Activated effector memory CD4-positive, alpha-beta T cell treated with anti-CD3 and anti-CD28 coated beads, Interleukin-2, amount 50 U/mL, for 16 hours (primary cell): ENCODE data around the gene TICAM1.
"Not testable (repeated sequence)": the region's sequence is repeated elsewhere in the genome, so short reads cannot be mapped to it uniquely, and the experiment has no call there.

Experiments
- DNase-seq: peaks from one replicate; pipeline ENCODE4 v3.0.0-alpha.2; 2020

Gene TICAM1

DNA sequence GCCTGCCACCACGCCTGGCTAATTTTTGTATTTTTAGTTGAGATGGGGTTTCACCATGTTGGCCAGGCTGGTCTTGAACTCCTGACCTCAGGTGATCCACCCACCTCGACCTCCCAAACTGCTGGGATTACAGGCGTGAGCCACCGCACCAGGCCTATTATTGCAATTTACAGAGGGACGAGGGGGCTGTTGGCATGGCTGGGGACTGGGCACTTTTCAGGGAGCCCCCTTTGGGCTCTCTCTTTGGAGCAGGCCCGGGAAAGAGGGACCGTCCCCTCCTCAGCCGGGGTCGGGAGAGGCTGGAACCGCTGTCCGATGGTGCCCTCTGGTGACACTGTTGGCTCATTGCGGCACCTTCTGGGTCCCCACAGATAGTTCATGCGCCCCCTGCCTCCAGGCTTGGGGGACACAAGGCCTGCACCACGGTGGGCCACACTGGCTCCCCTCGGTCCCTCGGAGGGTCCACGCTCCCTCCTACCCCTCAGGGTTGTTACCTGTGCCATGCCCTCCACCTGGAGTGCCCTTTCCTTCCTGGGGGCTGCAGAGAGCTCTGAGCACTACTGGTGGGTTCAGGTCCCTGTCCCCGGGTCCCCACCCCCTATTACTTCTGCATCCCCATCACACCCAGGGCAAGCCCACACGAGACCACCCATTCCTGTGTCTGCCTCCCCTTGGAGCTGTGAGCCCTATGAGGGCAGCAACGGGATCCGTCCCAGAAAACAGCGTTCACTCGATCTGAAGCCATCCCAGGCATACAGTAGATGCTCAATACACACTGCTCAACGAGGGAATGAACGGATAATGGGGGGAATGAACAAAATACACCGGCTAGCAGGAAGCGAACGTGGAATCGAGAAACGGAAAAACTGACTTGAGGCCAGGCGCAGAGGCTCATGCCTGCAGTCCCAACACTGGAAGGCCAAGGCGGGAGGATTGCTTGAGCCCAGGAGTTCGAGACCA lies 27.5 kb downstream of the TICAM1 start:
- peak; percentile 86 for DNase-seq

- DNase-seq = no peak
Observed at GRCh38 chr19:4802711-4803110, 28.8 kb downstream of the TICAM1 start.

DNA sequence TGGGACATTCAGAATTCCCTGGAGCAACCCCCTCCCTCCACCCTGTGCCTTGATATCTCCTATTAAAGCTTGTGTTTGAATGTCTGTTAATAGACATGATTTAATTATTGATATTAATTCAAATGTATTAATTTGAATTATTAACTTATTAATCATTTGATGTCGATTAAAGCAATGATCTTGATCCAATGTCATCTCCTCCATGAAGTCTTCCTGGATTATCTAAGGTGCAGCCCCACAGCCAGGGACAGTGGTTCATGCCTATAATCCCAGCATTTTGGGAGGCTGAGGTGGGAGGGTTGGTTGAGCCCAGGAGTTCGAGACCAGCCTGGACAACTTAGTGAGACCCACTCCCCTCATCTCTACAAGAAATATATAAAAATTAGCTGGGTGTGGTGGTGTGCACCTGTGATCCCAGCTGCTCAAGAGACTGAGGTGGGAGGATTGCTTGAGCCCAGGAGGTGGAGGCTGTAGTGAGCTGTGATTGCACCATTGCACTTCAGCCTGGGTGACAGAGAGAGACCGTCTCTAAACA lies 30.4 kb downstream of the TICAM1 start:
- no peak for DNase-seq

DNA sequence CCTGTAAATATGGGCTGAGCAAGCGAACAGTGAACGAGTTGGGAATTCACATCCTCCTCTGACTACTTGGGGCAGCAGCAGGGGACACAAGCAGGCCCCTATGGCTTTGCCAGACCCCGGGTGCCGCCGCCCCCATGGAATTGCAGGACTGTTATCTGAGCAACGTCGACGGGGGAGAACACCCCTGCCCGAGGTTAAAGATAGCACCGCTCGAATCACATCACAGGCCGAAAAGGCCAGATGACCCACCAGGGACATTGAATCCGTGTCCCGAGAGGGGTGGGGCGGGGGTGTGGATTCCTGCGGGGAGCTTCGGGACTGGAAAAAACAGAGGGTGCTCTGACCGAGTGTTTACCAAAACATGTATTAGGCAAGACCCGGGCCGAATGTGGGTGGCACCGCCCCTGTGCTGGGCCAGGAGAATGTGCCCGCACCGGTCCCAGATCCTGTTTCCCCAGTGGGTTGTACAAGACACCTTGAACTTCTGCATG lies 30.9 kb downstream of the TICAM1 start:
- DNase-seq = no peak

DNA sequence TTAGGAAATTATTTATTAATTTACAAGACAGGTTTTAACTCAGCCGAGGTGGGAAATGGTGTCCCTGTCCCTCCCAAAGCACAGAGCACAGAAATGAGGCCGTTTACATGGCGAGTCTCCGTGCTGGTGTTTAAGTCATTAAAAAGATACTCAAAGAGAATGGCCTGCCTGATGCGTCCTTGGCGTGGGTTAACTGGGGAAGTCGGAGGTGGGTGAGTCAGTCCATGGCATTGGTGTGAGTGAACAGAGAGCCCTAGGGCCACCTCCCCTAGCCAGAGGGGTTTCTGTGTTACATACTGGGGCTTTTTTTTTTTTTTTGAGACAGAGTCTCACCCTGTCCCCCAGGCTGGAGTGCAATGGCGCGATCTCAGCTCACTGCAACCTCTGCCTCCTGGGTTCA lies 36.1 kb downstream of the TICAM1 start:
- no peak for DNase-seq

- no peak for DNase-seq
Observed at GRCh38 chr19:4794971-4795370, 36.5 kb downstream of the TICAM1 start.

DNA sequence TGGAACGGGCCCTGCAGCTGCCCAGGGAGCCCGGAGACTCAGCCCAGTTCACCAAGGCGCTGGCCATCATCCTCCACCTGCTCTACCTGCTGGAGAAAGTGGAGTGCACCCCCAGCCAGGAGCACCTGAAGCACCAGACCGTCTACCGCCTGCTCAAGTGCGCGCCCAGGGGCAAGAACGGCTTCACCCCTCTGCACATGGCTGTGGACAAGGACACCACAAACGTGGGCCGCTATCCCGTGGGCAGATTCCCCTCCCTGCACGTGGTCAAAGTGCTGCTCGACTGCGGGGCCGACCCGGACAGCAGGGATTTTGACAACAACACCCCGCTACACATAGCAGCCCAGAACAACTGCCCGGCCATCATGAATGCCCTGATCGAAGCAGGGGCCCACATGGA lies 38.2 kb downstream of the TICAM1 start:
- DNase-seq = not testable (repeated sequence)

GRCh38 chr19:4792866-4793195 lies 38.7 kb downstream of the TICAM1 start:
- not testable (repeated sequence) for DNase-seq

DNA sequence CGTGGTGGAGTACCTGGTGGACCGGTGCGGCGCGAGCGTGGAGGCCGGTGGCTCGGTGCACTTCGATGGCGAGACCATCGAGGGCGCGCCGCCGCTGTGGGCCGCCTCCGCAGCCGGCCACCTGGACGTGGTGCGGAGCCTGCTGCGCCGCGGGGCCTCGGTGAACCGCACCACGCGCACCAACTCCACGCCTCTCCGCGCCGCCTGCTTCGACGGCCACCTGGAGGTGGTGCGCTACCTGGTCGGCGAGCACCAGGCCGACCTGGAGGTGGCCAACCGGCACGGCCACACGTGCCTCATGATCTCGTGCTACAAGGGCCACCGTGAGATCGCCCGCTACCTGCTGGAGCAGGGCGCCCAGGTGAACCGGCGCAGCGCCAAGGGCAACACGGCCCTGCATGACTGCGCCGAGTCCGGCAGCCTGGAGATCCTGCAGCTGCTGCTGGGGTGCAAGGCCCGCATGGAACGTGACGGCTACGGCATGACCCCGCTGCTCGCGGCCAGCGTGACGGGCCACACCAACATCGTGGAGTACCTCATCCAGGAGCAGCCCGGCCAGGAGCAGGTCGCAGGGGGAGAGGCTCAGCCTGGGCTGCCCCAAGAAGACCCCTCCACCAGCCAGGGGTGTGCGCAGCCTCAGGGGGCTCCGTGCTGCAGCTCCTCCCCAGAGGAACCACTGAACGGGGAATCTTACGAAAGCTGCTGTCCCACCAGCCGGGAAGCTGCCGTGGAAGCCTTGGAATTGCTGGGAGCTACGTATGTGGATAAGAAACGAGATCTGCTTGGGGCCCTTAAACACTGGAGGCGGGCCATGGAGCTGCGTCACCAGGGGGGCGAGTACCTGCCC lies 39.3 kb downstream of the TICAM1 start:
- DNase-seq = peak; percentile 74

- peak; percentile 100 for DNase-seq
Observed at GRCh38 chr19:4791183-4792018, 40.1 kb downstream of the TICAM1 start, which contains the start of gene FEM1A. TSS of gene FEM1A (plus strand) at chr19:4791734. CDS start at chr19:4791855, 121 bp downstream.

DNA sequence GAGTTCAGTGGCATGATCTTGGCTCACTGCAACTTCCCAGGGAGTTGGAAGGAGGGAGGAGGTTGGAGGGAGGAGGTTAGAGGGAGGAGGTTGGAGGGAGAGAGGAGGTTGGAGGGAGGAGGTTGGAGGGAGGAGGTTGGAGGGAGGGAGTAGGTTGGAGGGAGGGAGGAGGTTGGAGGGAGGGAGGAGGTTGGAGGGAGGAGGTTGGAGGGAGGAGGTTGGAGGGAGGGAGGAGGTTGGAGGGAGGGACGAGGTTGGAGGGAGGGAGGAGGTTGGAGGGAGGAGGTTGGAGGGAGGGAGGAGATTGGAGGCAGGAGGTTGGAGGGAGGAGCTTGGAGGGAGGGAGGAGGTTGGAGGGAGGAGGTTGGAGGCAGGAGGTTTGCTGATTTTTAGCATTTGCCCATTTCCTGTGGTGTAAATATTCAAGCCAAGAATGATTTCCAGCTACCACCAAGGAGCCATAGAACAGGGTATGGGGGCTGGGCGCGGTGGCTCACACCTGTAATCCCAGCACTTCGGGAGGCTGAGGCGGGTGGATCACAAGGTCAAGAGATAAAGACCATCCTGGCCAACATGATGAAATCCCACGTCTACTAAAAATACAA lies 45.0 kb downstream of the TICAM1 start:
- not testable (repeated sequence) for DNase-seq

DNA sequence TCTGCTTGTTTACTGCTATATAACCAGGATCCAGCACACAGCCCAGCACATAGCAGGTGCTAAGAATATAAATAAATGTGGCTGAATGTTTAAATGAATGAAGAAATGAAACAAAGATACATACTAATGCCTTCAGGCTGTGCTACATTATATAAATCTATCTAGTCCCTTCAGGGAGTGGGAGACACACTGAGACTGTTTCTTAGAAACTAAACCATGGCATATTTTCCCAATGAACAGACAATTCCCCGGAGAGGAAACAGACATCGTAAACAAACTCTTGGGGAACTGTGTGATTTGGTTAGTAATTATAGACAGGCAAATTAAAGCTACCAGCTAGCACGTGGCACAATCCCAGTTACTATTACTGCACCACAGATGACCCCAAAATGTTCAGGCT lies 49.7 kb downstream of the TICAM1 start:
- DNase-seq = no peak

- DNase-seq = no peak
Observed at GRCh38 chr19:4780860-4781259, 50.7 kb downstream of the TICAM1 start.

- DNase-seq = not testable (repeated sequence)
Observed at GRCh38 chr19:4778124-4778523, 53.4 kb downstream of the TICAM1 start.

- DNase-seq = no peak
Observed at GRCh38 chr19:4776436-4777211, 54.9 kb downstream of the TICAM1 start.

GRCh38 chr19:4775627-4776152 lies 55.8 kb downstream of the TICAM1 start:
- DNase-seq = no peak

GRCh38 chr19:4774136-4774535 lies 57.4 kb downstream of the TICAM1 start:
- DNase-seq = no peak

- DNase-seq = no peak
Observed at GRCh38 chr19:4773047-4773640, 58.4 kb downstream of the TICAM1 start.

DNA sequence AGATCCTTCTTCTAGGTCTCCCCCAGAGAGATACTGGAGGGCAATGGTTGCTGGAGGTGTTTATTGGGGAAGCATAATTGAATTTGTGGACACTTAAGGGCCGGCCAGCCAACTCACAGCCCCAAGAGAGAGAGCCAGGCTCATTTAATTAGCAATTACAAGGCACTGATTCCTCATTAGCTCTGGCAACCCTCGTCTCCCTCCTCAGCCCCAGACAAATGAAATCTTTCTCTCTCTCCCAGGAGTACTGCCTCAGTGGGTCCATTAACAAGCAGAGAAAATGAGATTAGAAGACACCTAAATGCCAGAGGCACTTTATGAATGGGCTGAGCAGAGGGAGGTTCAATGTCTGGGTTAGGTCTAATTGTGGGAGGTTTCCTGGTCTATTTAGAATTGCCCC lies 58.9 kb downstream of the TICAM1 start:
- no peak for DNase-seq
